ENCODE data around the gene RAB33A. TPM values are rescaled to one million over a fixed set of nuclear protein-coding genes. Genes with fewer than 3 reads are reported as not detected.

RAB33A gene
- total and polyA plus RNA-seq, 2 of the 4 experiments (the other 2 are of a cell fraction), result 1.6 to 1.8 TPM

GRCh38 chrX:130186651-130187050 is 14.9 kb downstream of the RAB33A start:
- in situ Hi-C loops (cut with MboI; ENCODE audit: low sequenced_read_pairs), result loop anchor here (25.0 kb wide), 1 partner anchor 574 kb away; no protein-coding TSS in a partner anchor
- no peak overlapping the region for H3K4me2 ChIP-seq (ENCODE audit: low read depth, low read length)

More at GRCh38 chrX:130186651-130187050, 14.9 kb downstream of the RAB33A start:
- Histone ChIP-seq H3K4ac (ENCODE audit: low read depth, low read length) (no peak overlapping the region), H3K14ac (replicated peaks; ENCODE audit: low read depth, low read length) (no peak overlapping the region), H3K79me1 (ENCODE audit: low read depth in 1 of 2, low read length in 2 of 2) (no peaks in the 10 kb centered on the region), H3K9me3 (ENCODE audit: control insufficient read depth, insufficient read depth, low read length) (no peaks in the 10 kb centered on the region), H2AK5ac (ENCODE audit: low read depth, low read length) (no peak overlapping the region), H2BK20ac (ENCODE audit: low read depth, low read length) (no peak overlapping the region), H3K4me3 (ENCODE audit: insufficient read depth, low read depth, low read length) (no peak overlapping the region), H4K20me1 (ENCODE audit: insufficient read depth, low read length) (no peaks in the 10 kb centered on the region), H2BK15ac (ENCODE audit: low read depth, low read length) (no peak overlapping the region), H4K5ac (ENCODE audit: low read depth, low read length) (no peak overlapping the region), H3K27me3 (ENCODE audit: control insufficient read depth, insufficient read depth, low read length) (no peaks in the 10 kb centered on the region; the same call in 1 of the 2 replicates), H3K9me1 (ENCODE audit: insufficient read depth, low read length) (no peaks in the 10 kb centered on the region; the same call in 1 of the 2 replicates), H2BK5ac (ENCODE audit: low read depth, low read length, poor library complexity, severe bottlenecking) (no peak overlapping the region), H4K91ac (ENCODE audit: insufficient read depth, low read depth, low read length) (no peak overlapping the region), H2AK9ac (replicated peaks; ENCODE audit: low read depth, low read length, poor library complexity) (no peak overlapping the region), H2BK120ac (ENCODE audit: low read depth, low read length) (no peak overlapping the region), H3K36me3 (ENCODE audit: control insufficient read depth, insufficient read depth, low read length) (no peaks in the 10 kb centered on the region), H3K9ac (ENCODE audit: low read depth, low read length) (no peak overlapping the region), H3K4me1 (ENCODE audit: control insufficient read depth, insufficient read depth, low read length) (no peaks in the 10 kb centered on the region), H3K27ac (ENCODE audit: insufficient read depth, low read length) (no peak overlapping the region), H3K23ac (ENCODE audit: low read depth, low read length) (no peak overlapping the region), H3K18ac (ENCODE audit: low read depth, low read length) (no peak overlapping the region), H4K8ac (ENCODE audit: low read depth in 2 of 2, low read length in 2 of 2) (no peak overlapping the region), H2AFZ (replicated peaks; ENCODE audit: low read length, poor library complexity) (peak overlapping the region; percentile 58), H3K56ac (ENCODE audit: extremely low read depth, insufficient read depth, low read length) (no peak overlapping the region)
- ATAC-seq (ENCODE audit: low read depth) (no peak), DNase-seq (no peak)
- WGBS, 2 experiments (ENCODE audit: extremely low coverage in 2 of 2, insufficient read length in 1 of 2), result no CpG with 5 or more reads among the region's 4 CpGs
- intact Hi-C loops (cut with micrococcal nuclease), result no loop called here
- CTCF ChIA-PET, result interaction anchor here (0.6 to 1.0 kb wide), 3 partner anchors 10 to 126 kb away, joined by 3 to 4 read pairs (median 3); no protein-coding TSS in a partner anchor
- POLR2A ChIA-PET (ENCODE audit: unreplicated experiment), result no interaction called here
- no TSS peak for BruUV-seq (replicated peaks)
- TF ChIP-seq MAZ (IDR thresholded peaks at IDR 0.05; ENCODE audit: borderline replicate concordance, low read depth, low read length) (no peak), SMC3 (IDR thresholded peaks at IDR 0.05; ENCODE audit: low read depth, low read length) (no peak)
- dilution Hi-C loops (cut with HindIII; ENCODE audit: low sequenced_read_pairs, unreplicated experiment), result no loop called here

All from IMR-90 (cell line).